Dermis microvascular lymphatic vessel endothelial cell (primary cell): ENCODE measurements around the gene PARPBP. TPM values are rescaled to one million over a fixed set of nuclear protein-coding genes. Genes with fewer than 3 reads are reported as not detected.
"Not testable (repeated sequence)": the region's sequence is repeated elsewhere in the genome, so short reads cannot be mapped to it uniquely, and the experiment has no call there.

ENCODE experiments used
- DNase-seq, 2 donors: peaks; one replicate each; pipeline versions ENCODE4 v3.0.0 to v3.0.0-alpha.2; 2010; ENCODE audit warnings: low read depth in 2 of 2
- total RNA-seq: library from RNA; depleted of rRNA; stranded (reverse); fragments of >200 nt; gene quantifications from 2 replicates; pipeline ENCODE4 v1.2.1, GENCODE V29; 2014

Gene PARPBP
- total RNA-seq, 1 donor from 2014 or later = 13.5 TPM

DNA sequence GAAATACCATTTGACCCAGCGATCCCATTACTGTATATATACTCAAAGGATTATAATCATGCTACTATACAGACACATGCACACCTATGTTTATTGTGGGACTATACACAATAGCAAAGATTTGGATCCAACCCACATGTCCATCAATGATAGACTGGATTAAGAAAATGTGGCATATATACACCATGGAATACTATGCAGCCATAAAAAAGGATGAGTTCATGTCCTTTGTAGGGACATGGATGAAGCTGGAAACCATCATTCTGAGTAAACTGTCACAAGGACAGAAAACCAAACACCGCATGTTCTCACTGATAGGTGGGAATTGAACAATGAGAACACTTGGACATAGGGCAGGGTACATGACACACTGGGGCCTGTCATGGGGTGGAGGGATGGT, 120.9 kb downstream of the PARPBP start:
- DNase-seq = not testable (repeated sequence)

Other genes with a start within 250 kb of the PARPBP start
- gene DRAM1, start 242.6 kb upstream of the PARPBP start, total RNA-seq = 31.5 and 32.4 TPM in 2 replicates
- gene WASHC3, start 58.2 kb upstream of the PARPBP start, total RNA-seq = 39.7 and 47.8 TPM in 2 replicates
- gene NUP37, start 69 bp upstream of the PARPBP start, total RNA-seq = 17.3 and 23.7 TPM in 2 replicates
- gene PMCH, start 77.7 kb downstream of the PARPBP start, total RNA-seq = not detected in 2 replicates